ENCODE results near the gene CAMK1D.

DNA sequence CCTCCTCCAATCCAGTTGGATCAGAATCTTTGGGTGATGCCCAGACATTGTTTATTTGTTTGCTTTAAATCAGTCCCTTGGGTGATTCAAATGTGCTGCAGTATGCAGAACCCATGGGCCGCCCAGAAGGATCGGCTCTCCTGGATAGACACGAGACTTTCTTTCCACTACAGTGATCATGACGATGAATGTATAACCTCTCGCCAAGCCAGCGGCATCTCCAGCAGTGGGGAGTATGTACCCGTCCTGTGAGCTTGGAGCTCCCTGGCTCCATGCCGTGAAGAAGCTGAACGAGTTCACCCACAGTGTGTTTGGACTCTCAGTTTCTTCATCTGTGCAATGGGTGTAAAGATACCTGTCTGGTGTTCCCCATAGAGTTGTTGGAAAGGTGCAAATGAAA lies 162.3 kb downstream of the CAMK1D start:
- no peak for TF ChIP-seq POLR2A (IDR thresholded peaks at IDR 0.05; ENCODE audit: low read depth, low read length)
- no peak for TF ChIP-seq RAD21 (IDR thresholded peaks at IDR 0.05; ENCODE audit: low read length)
- TF ChIP-seq RCOR1 (IDR thresholded peaks at IDR 0.05; ENCODE audit: insufficient replicate concordance, low read length): no peak
- TF ChIP-seq, protein P1, sequence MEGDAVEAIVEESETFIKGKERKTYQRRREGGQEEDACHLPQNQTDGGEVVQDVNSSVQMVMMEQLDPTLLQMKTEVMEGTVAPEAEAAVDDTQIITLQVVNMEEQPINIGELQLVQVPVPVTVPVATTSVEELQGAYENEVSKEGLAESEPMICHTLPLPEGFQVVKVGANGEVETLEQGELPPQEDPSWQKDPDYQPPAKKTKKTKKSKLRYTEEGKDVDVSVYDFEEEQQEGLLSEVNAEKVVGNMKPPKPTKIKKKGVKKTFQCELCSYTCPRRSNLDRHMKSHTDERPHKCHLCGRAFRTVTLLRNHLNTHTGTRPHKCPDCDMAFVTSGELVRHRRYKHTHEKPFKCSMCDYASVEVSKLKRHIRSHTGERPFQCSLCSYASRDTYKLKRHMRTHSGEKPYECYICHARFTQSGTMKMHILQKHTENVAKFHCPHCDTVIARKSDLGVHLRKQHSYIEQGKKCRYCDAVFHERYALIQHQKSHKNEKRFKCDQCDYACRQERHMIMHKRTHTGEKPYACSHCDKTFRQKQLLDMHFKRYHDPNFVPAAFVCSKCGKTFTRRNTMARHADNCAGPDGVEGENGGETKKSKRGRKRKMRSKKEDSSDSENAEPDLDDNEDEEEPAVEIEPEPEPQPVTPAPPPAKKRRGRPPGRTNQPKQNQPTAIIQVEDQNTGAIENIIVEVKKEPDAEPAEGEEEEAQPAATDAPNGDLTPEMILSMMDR (conservative IDR thresholded peaks at IDR 0.05; ENCODE audit: low read depth, low read length): no peak
- TF ChIP-seq RFX5 (IDR thresholded peaks at IDR 0.05; ENCODE audit: low read depth, low read length): no peak
- TF ChIP-seq MAZ (IDR thresholded peaks at IDR 0.05; ENCODE audit: borderline replicate concordance, low read depth, low read length): no peak
- no peak for TF ChIP-seq CEBPB (IDR thresholded peaks at IDR 0.05; ENCODE audit: low read depth, low read length)
- TF ChIP-seq MAFK (IDR thresholded peaks at IDR 0.05; ENCODE audit: low read depth, low read length): no peak
- TF ChIP-seq SMC3 (IDR thresholded peaks at IDR 0.05; ENCODE audit: low read depth, low read length): no peak

Measured in IMR-90 (cell line).